ENCODE results near the gene IGFBP7.

- TF ChIP-seq CTCF (conservative IDR thresholded peaks at IDR 0.05; ENCODE audit: low read length) (no peak), EZH2phosphoT487 (IDR thresholded peaks at IDR 0.05; ENCODE audit: borderline replicate concordance, low read depth, low read length) (no peak)
Observed at GRCh38 chr4:56999751-57000150, 110.4 kb downstream of the IGFBP7 start.
